22Rv1 (cell line): Measurements from ENCODE around the gene ZNF460.

Experiments used
- H3K27ac ChIP-seq: fragments of 450-650 bp; 2 replicates; pipeline ENCODE4 v1.5.1; 2017
- ZFX ChIP-seq: fragments of 450-650 bp; IDR thresholded peaks from 2 replicates; pipeline ENCODE4 v1.6.1; 2017; ENCODE audit warnings: antibody characterized with exemption, borderline replicate concordance
- TF ChIP-seq, protein P1 (sequence below): fragments of 450-650 bp; IDR thresholded peaks from 2 replicates; pipeline ENCODE4 v1.5.1; 2017; ENCODE audit warnings: mild to moderate bottlenecking

ZNF460 gene

GRCh38 chr19:57280165-57280961 is at the start of gene ZNF460:
TSS of gene ZNF460 (plus strand) at chr19:57280485. CDS start at chr19:57280807, 322 bp downstream.
- H3K27ac ChIP-seq: peak within 1 kb of the TSS; percentile 95
- TF ChIP-seq ZFX: no peak
- TF ChIP-seq, protein P1, sequence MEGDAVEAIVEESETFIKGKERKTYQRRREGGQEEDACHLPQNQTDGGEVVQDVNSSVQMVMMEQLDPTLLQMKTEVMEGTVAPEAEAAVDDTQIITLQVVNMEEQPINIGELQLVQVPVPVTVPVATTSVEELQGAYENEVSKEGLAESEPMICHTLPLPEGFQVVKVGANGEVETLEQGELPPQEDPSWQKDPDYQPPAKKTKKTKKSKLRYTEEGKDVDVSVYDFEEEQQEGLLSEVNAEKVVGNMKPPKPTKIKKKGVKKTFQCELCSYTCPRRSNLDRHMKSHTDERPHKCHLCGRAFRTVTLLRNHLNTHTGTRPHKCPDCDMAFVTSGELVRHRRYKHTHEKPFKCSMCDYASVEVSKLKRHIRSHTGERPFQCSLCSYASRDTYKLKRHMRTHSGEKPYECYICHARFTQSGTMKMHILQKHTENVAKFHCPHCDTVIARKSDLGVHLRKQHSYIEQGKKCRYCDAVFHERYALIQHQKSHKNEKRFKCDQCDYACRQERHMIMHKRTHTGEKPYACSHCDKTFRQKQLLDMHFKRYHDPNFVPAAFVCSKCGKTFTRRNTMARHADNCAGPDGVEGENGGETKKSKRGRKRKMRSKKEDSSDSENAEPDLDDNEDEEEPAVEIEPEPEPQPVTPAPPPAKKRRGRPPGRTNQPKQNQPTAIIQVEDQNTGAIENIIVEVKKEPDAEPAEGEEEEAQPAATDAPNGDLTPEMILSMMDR: peak; percentile 15; the same call in 1 of the 2 replicates

- H3K27ac ChIP-seq: no peak overlapping the region
- TF ChIP-seq, protein P1: no peak
- TF ChIP-seq ZFX: no peak
These were observed 48.6 kb upstream of the ZNF460 start for GRCh38 chr19:57231686-57232085.

DNA sequence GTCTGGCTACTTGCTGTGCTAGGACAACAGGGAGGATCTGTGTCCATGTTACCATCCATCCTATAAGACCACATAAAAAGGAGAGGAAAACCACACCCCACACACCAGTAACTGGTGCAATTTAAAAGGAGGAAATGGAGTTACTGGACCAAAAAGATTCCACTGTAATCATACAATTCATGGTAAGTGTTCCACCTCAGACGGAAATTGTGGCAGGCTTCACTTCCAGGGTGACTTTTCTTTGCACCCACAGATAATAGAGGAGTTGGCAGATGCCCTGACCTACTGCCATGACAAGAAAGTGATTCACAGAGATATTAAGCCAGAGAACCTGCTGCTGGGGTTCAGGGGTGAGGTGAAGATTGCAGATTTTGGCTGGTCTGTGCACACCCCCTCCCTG is 47.1 kb upstream of the ZNF460 start:
- TF ChIP-seq, protein P1: no peak
- no peak overlapping the region for H3K27ac ChIP-seq

DNA sequence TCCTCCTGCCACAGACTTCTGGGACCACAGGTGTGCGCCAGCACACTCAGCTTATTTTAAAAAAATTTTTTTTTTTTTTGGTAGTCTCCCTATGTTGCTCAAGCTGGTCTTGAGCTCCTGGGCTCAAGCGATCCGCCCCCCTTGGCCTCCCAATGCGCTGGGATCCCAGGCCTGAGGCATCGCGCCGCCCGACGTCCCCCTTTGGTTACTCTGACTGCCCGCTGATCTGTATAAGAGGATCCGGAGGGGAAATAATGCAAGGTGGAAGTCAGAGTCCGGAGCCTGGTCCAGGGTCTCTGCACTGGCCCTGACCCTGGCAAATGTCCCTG is 40.3 kb upstream of the ZNF460 start:
- H3K27ac ChIP-seq: peak overlapping the region; percentile 86
- no peak for TF ChIP-seq ZFX
- TF ChIP-seq, protein P1: no peak

DNA sequence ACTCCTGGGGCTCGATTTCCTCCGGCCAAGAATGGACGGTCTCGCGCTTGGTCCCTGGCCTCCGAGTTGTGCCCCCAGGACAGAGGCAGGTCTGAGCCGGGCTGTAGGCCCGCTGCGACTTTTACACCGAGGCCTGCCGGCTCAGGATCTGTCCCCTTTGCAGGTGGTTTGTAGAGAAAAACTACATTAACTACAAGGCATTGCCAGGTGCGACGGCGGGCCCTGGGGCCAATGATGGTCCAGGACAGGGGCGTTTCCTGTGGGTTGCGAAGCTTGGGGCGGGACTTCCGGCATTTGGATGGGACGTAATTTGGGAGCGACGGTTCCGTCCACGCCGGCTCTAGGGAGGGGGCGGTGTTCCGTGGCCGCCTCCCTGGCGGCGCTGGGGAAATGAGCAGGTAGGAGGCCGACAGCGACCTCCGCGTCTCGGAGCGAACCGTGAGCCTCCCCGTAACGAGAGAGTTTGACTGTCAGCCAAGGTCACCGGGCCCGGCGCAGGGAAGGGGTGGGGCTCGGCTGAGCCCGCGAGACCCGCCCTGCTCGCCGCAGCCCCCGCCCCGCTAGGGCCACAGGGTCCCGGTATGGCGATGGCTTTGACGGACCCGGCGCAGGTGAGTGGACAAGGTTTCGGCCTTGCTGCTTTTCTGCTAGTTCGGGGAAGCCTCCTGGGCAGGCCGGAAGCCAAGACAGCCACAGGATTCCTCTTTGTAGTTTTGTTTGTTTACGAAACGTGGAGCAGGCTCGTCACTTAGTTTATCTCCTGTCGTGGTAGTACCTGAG is 39.8 kb upstream of the ZNF460 start, which contains the start of gene ZNF805:
ZNF805 (plus strand) TSS at position 322 of the 780 bp plus-strand sequence; CDS start at position 582, 260 bp downstream.
- TF ChIP-seq, protein P1: 0 out of 2 replicates have a peak, but pooled peaks have one; percentile 7
- no peak for TF ChIP-seq ZFX
- peak within 1 kb of the TSS; percentile 86 for H3K27ac ChIP-seq

- H3K27ac ChIP-seq: peak overlapping the region; percentile 86
- no peak for TF ChIP-seq ZFX
- TF ChIP-seq, protein P1: no peak
These were observed 39.1 kb upstream of the ZNF460 start for GRCh38 chr19:57241176-57241575.

GRCh38 chr19:57242821-57243220 is 37.5 kb upstream of the ZNF460 start:
- H3K27ac ChIP-seq: no peak overlapping the region
- TF ChIP-seq ZFX: no peak
- TF ChIP-seq, protein P1: no peak
